Panc1 (cell line): ENCODE measurements around the gene SHC1.

ENCODE experiments used
- POLR2AphosphoS5 ChIP-seq: IDR thresholded peaks from 2 replicates; pipeline ENCODE4 v1.6.1; 2012; ENCODE audit warnings: mild to moderate bottlenecking, low read depth, low read length, moderate library complexity
- SIN3A ChIP-seq: IDR thresholded peaks from 2 replicates; pipeline ENCODE4 v1.6.1; 2012; ENCODE audit warnings: low read depth, mild to moderate bottlenecking, low read length, moderate library complexity, borderline replicate concordance; ENCODE audit not compliant: insufficient read depth
- TF ChIP-seq, protein P1 (sequence below): fragments of 450-650 bp; IDR thresholded peaks from 2 replicates; pipeline ENCODE4 v1.5.1; 2017; ENCODE audit warnings: mild to moderate bottlenecking
- TF ChIP-seq, protein P2 (sequence below), 2 experiments: IDR thresholded peaks; 2 replicates each; pipeline ENCODE4 v1.6.1; 2011 to 2012; ENCODE audit warnings: low read depth in 2 of 2, control low read depth in 1 of 2, low read length in 1 of 2, mild to moderate bottlenecking in 1 of 2, moderate library complexity in 1 of 2; ENCODE audit not compliant: insufficient read depth in 1 of 2

DNA sequence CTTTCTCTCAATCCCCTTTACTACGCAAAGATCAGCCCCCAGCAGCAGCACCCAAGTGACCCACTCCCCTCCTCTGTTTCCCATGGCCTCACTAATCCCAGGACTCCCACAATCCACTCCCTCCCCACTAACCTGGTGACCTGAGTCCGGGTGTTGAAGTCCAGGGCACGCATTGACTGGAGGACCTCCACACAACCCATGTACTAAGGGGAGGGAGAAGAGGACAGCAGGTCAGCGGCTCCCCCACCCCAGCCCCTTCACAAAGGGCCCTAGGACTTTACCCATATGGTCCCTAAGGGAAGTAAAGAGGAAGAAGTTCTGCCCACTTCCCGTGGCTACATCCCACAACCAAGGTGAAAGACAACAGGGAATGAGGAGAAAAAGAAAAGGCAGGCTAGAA, 1.3 kb downstream of the SHC1 start:
- TF ChIP-seq, protein P1, sequence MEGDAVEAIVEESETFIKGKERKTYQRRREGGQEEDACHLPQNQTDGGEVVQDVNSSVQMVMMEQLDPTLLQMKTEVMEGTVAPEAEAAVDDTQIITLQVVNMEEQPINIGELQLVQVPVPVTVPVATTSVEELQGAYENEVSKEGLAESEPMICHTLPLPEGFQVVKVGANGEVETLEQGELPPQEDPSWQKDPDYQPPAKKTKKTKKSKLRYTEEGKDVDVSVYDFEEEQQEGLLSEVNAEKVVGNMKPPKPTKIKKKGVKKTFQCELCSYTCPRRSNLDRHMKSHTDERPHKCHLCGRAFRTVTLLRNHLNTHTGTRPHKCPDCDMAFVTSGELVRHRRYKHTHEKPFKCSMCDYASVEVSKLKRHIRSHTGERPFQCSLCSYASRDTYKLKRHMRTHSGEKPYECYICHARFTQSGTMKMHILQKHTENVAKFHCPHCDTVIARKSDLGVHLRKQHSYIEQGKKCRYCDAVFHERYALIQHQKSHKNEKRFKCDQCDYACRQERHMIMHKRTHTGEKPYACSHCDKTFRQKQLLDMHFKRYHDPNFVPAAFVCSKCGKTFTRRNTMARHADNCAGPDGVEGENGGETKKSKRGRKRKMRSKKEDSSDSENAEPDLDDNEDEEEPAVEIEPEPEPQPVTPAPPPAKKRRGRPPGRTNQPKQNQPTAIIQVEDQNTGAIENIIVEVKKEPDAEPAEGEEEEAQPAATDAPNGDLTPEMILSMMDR = no peak
- TF ChIP-seq SIN3A = no peak
- TF ChIP-seq POLR2AphosphoS5 = no peak
- TF ChIP-seq, protein P2, sequence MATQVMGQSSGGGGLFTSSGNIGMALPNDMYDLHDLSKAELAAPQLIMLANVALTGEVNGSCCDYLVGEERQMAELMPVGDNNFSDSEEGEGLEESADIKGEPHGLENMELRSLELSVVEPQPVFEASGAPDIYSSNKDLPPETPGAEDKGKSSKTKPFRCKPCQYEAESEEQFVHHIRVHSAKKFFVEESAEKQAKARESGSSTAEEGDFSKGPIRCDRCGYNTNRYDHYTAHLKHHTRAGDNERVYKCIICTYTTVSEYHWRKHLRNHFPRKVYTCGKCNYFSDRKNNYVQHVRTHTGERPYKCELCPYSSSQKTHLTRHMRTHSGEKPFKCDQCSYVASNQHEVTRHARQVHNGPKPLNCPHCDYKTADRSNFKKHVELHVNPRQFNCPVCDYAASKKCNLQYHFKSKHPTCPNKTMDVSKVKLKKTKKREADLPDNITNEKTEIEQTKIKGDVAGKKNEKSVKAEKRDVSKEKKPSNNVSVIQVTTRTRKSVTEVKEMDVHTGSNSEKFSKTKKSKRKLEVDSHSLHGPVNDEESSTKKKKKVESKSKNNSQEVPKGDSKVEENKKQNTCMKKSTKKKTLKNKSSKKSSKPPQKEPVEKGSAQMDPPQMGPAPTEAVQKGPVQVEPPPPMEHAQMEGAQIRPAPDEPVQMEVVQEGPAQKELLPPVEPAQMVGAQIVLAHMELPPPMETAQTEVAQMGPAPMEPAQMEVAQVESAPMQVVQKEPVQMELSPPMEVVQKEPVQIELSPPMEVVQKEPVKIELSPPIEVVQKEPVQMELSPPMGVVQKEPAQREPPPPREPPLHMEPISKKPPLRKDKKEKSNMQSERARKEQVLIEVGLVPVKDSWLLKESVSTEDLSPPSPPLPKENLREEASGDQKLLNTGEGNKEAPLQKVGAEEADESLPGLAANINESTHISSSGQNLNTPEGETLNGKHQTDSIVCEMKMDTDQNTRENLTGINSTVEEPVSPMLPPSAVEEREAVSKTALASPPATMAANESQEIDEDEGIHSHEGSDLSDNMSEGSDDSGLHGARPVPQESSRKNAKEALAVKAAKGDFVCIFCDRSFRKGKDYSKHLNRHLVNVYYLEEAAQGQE (IDR thresholded peaks at IDR 0.05; ENCODE audit: insufficient read depth in 1 of 2, low read depth in 2 of 2, low read length in 1 of 2) = no peak
